Chondrocyte (in vitro differentiated cells): ENCODE measurements around the gene GIT2. TPM values are rescaled to one million over a fixed set of nuclear protein-coding genes. Genes with fewer than 3 reads are reported as not detected.
"Not testable (repeated sequence)": the region's sequence is repeated elsewhere in the genome, so short reads cannot be mapped to it uniquely, and the experiment has no call there.

Experiments
- DNase-seq: peaks from one replicate; pipeline ENCODE4 v3.0.0; 2021; ENCODE audit warnings: mixed read lengths, low spot score
- H3K27ac Mint-ChIP-seq: one replicate; pipeline ENCODE4 v1.8.0; 2021; ENCODE audit warnings: mild to moderate bottlenecking, moderate library complexity, mixed read lengths; ENCODE audit not compliant: unreplicated experiment
- H3K27me3 Mint-ChIP-seq: 2 replicates; pipeline ENCODE4 v1.8.0; 2021; ENCODE audit warnings: low read depth, mixed read lengths
- H3K36me3 Mint-ChIP-seq: 2 replicates; pipeline ENCODE4 v1.8.0; 2021; ENCODE audit warnings: low read depth, mixed read lengths
- H3K4me1 Mint-ChIP-seq: 2 replicates; pipeline ENCODE4 v1.8.0; 2021; ENCODE audit warnings: low read depth, mild to moderate bottlenecking, mixed read lengths
- H3K4me3 Mint-ChIP-seq: one replicate; pipeline ENCODE4 v1.8.0; 2021; ENCODE audit warnings: mild to moderate bottlenecking, moderate library complexity, mixed read lengths; ENCODE audit not compliant: unreplicated experiment
- H3K9me3 Mint-ChIP-seq: 2 replicates; pipeline ENCODE4 v1.8.0; 2021; ENCODE audit warnings: low read depth, mixed read lengths
- total RNA-seq: library from RNA; stranded (reverse); gene quantifications from 3 replicates; pipeline ENCODE4 v1.2.1, GENCODE V29; 2021
- TF ChIP-seq, protein P1 (sequence below): fragments of 200-600 bp; sonication (generic); IDR thresholded peaks from 2 replicates; pipeline ENCODE4 v1.5.0; 2021; ENCODE audit warnings: antibody characterized with exemption, mild to moderate bottlenecking, moderate library complexity

GIT2 gene
- total RNA-seq, 1 donor from 2014 or later, result 38.1 TPM

DNA sequence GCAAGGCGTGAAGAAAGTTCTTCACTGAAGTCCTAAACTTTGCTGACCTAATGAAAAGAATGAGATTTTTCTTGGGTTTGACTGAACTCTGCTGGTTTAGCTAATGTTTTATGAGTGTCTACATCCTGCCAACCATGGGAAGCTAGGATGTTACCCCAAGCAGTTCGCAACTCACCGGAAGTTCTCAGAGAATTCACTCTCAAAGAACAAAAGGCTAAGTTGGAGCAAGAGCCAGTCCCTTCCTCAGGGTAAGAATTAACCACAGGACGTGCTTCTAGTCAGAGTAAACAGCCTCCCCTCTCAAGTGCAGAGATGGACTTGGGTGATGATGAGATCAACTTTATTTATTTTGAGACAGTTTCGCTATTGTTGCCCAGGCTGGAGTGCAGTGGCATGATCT, 58.8 kb downstream of the GIT2 start:
- Mint-ChIP-seq H3K4me1 (no peaks in the 10 kb centered on the region), H3K4me3 (no peak overlapping the region), H3K36me3 (peaks cover 37% of the 10 kb centered on the region), H3K27ac (no peak overlapping the region), H3K27me3 (no peaks in the 10 kb centered on the region), H3K9me3 (no peaks in the 10 kb centered on the region)
- DNase-seq, result no peak
- TF ChIP-seq, protein P1, sequence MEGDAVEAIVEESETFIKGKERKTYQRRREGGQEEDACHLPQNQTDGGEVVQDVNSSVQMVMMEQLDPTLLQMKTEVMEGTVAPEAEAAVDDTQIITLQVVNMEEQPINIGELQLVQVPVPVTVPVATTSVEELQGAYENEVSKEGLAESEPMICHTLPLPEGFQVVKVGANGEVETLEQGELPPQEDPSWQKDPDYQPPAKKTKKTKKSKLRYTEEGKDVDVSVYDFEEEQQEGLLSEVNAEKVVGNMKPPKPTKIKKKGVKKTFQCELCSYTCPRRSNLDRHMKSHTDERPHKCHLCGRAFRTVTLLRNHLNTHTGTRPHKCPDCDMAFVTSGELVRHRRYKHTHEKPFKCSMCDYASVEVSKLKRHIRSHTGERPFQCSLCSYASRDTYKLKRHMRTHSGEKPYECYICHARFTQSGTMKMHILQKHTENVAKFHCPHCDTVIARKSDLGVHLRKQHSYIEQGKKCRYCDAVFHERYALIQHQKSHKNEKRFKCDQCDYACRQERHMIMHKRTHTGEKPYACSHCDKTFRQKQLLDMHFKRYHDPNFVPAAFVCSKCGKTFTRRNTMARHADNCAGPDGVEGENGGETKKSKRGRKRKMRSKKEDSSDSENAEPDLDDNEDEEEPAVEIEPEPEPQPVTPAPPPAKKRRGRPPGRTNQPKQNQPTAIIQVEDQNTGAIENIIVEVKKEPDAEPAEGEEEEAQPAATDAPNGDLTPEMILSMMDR, result no peak

DNA sequence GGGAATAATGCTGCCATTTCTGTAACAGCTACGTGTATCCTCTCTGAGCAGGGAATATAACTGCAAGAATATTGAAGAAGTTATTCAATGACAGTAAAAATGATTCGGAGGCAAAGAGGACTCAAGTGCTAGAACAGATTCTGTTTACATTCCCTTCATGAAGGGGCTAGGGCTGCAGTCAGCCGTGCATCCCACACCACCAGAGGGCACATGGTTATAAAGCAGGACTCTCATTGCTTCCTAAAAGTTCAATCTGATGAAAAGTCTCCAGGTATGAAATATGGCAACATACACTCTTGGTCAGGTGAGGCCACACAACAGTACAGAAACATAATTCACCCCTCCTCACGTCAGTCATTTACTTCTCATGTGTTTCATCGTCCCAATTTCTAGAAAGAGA, 62.1 kb downstream of the GIT2 start:
- TF ChIP-seq, protein P1, result peak; percentile 62
- no peaks in the 10 kb centered on the region for H3K4me1 Mint-ChIP-seq
- no peaks in the 10 kb centered on the region for H3K27me3 Mint-ChIP-seq
- no peaks in the 10 kb centered on the region for H3K9me3 Mint-ChIP-seq
- DNase-seq, result no peak
- no peak overlapping the region for H3K27ac Mint-ChIP-seq
- peaks cover 50% of the 10 kb centered on the region for H3K36me3 Mint-ChIP-seq
- H3K4me3 Mint-ChIP-seq, result no peak overlapping the region

DNA sequence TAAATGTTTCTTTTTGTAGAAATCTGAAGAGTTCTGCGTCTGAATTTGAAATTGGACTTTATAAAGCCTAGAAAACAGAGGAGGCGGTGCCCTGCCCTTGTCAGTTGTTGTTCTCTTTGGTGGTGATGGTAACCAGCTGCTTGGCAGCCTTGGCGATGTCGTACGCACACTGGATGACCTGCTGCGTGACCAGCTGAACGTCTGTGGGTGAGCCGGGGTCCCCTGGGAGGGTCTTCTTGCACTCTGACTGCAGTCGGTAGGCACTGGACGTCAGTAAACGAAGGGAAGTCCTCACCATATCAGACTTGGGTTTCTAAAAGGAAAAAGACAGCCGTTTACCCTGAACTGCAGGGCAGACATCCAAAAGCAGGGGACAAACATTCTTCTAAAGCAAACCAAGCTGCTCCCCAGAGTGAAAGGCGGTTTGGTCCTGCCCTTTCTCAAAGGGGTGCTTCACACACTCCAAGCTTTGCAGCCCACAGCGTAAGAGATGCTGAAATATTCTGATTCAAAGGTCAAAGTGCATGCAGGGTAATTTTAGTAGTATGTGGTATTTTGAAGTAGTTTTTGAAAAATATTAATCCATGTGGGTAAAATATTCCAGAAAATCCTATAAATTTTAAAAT, 63.2 kb downstream of the GIT2 start:
- Mint-ChIP-seq H3K4me3 (no peak overlapping the region), H3K9me3 (no peaks in the 10 kb centered on the region), H3K27me3 (no peaks in the 10 kb centered on the region), H3K36me3 (peaks cover 43% of the 10 kb centered on the region), H3K4me1 (no peaks in the 10 kb centered on the region), H3K27ac (no peak overlapping the region)
- DNase-seq, result no peak
- TF ChIP-seq, protein P1, result no peak

DNA sequence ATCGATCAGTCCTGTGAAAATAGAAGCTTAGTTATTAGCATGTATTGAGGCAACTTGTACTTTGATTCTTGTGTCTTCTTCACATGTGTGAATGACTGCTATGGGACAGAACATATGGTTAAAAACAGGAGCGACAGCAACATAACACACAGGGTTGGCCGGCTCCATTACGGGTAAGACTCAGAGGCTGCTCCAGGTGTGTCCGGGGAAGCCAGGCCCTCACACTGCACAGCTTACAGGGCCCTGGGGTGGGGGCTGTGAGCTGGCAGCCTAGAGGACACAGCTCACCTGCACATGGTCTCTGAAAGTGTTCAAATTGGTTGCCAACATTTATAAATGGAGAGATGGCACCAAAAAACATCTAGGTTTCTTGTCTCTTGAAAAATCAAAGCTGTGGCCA, 65.0 kb downstream of the GIT2 start:
- no peaks in the 10 kb centered on the region for H3K4me1 Mint-ChIP-seq
- DNase-seq, result peak; percentile 57
- H3K9me3 Mint-ChIP-seq, result no peaks in the 10 kb centered on the region
- no peak overlapping the region for H3K27ac Mint-ChIP-seq
- peaks cover 33% of the 10 kb centered on the region for H3K36me3 Mint-ChIP-seq
- H3K27me3 Mint-ChIP-seq, result no peaks in the 10 kb centered on the region
- no peak overlapping the region for H3K4me3 Mint-ChIP-seq
- TF ChIP-seq, protein P1, result no peak

DNA sequence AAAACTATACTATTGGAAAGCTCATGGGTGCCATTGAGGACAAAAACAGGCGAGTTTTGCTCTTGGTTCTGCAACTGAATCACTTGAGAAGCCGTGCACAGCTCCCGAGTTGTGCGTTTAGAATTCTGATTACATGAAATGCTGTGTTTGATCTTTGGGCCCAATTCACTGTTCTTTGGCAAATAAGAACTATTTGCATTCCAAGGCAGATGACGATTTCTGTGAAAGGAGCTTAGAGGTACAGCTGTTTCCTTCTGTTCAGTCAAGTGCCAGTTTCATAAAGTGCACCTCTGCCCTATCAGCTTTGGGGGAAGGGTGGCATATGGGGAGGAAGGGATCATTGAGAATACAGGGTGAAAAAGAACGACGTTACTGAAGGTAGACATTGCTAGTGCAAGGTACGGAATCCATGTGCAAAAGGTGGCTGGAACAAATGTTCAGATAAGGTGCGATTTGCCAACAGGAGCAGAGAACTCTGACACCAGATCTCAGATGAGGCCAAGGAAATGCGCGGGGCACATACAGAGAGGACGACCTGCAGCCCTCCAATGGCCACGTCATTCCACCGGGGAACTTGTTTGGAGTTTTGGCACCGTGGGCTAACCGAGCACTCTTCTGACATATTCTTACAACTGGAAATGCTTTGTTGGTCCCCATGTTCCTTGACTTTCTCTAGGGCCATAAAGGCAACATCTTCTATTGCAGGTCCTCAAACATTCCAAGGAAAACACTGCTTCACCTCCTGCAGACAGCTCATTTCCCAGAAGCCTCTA, 66.0 kb downstream of the GIT2 start:
- H3K27ac Mint-ChIP-seq, result no peak overlapping the region
- peak; percentile 43 for DNase-seq
- H3K9me3 Mint-ChIP-seq, result no peaks in the 10 kb centered on the region
- no peak overlapping the region for H3K4me3 Mint-ChIP-seq
- no peaks in the 10 kb centered on the region for H3K4me1 Mint-ChIP-seq
- H3K27me3 Mint-ChIP-seq, result no peaks in the 10 kb centered on the region
- peaks cover 29% of the 10 kb centered on the region for H3K36me3 Mint-ChIP-seq
- TF ChIP-seq, protein P1, result no peak

DNA sequence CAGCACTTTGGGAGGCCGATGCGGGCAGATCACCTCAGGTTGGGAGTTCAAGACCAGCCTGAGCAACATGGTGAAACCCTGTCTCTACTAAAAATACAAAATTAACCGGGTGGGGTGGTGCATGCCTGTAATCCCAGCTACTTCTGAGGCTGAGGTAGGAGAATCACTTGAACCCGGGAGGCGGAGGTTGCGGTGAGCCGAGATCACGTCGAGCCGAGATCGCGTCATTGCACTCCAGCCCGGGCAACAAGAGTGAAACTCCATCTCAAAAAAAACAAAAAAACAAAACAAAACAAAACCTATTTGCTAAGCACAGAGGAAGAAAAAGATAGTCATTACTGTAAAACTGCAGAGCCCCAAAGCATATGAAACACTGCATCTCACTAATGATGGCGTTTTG, 66.8 kb downstream of the GIT2 start:
- DNase-seq, H3K4me1 Mint-ChIP-seq, H3K27me3 Mint-ChIP-seq, H3K9me3 Mint-ChIP-seq, H3K4me3 Mint-ChIP-seq, H3K27ac Mint-ChIP-seq: not testable (repeated sequence)
- H3K36me3 Mint-ChIP-seq, result peaks cover 29% of the 10 kb centered on the region
